ENCODE measurements around the gene ZNF423. TPM values are rescaled to one million over a fixed set of nuclear protein-coding genes. Genes with fewer than 3 reads are reported as not detected.

ZNF423 gene
- total RNA-seq, 4 donors from 2014 or later: 6.6 to 22.9 (median 8.6) TPM

DNA sequence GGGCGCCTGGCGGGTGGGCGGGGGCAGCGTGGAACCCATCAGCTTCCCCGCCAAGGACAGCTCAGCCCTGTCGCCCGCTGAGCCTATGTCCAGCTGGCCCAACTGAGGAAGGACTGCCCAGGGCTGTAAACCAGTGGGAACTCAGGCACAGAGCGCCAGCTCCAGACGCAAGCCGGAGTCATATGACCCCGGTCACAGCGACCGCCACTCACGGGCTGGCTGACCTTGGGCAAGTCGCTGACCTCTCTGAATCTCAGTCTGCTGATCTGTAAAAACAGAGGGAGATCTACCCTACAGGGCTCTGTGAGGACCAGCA lies 312.3 kb downstream of the ZNF423 start:
- DNase-seq (ENCODE audit: low spot score) (no peak), ATAC-seq (ENCODE audit: low FRiP score) (no peak)
- TF ChIP-seq, protein P1, sequence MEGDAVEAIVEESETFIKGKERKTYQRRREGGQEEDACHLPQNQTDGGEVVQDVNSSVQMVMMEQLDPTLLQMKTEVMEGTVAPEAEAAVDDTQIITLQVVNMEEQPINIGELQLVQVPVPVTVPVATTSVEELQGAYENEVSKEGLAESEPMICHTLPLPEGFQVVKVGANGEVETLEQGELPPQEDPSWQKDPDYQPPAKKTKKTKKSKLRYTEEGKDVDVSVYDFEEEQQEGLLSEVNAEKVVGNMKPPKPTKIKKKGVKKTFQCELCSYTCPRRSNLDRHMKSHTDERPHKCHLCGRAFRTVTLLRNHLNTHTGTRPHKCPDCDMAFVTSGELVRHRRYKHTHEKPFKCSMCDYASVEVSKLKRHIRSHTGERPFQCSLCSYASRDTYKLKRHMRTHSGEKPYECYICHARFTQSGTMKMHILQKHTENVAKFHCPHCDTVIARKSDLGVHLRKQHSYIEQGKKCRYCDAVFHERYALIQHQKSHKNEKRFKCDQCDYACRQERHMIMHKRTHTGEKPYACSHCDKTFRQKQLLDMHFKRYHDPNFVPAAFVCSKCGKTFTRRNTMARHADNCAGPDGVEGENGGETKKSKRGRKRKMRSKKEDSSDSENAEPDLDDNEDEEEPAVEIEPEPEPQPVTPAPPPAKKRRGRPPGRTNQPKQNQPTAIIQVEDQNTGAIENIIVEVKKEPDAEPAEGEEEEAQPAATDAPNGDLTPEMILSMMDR (IDR thresholded peaks at IDR 0.05): no peak

DNA sequence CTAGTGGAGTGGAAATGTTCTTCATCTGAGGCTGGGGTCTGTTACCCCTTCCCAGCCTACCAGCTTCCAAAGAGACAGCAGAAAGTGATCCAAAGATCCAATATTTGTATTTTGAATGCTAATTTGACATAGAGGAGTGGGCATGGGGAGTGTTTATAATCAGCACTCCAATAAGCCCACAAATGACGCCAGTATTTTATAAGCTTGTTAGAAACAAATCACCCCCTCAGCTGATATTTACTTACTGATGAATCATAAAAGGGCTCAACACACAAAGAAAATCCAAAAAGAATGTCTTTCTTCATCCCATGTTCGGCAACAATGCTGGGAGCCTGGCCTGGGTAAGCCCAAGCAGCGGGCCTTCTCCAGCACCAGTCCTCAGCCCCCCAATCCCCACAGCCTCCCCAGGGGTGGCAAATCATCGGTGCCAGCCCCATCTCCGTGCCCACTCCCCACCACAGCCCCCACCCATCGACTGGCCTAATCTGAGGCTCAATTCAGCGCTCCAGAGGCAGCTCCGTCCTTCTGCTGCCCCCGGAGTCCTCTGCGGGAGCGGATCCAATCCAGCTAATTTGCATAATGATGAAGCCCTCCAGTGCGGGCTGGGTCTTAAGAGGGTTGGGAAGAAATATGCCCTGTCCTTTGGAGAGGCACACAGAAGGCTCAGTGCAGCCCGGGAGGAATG lies 312.8 kb downstream of the ZNF423 start:
- ATAC-seq (ENCODE audit: low FRiP score): no peak

DNA sequence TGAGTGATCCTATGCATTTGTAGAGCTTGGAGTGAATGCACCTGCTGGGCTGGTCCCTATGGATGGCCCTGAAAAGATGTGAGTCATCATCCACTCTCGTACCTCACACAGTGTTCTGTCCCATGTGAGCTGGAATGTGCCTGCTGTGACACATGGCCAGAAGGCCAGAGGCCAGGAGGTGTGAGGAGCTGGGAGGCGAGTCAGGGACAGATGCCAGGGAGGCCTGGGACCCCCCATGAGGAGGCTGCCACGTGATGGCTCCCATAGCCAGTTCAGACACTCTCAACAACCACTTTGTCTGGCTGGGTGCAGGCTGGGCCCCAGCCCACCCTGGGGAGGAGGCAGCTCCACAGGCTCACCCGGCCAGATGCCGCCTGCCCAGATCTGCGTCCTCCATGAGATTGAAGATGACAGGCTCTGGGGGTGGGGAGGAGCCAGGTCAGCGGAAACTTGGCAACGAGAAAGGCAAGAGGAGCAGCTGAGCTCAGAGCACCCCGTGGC lies 313.5 kb downstream of the ZNF423 start:
- TF ChIP-seq, protein P1 (IDR thresholded peaks at IDR 0.05): no peak
- DNase-seq (ENCODE audit: low spot score) (no peak), ATAC-seq (ENCODE audit: low FRiP score) (no peak)

More for the DNA sequence above, 312.8 kb downstream of the ZNF423 start:
- no peak for DNase-seq (ENCODE audit: low spot score)
- TF ChIP-seq, protein P1 (IDR thresholded peaks at IDR 0.05): no peak

DNA sequence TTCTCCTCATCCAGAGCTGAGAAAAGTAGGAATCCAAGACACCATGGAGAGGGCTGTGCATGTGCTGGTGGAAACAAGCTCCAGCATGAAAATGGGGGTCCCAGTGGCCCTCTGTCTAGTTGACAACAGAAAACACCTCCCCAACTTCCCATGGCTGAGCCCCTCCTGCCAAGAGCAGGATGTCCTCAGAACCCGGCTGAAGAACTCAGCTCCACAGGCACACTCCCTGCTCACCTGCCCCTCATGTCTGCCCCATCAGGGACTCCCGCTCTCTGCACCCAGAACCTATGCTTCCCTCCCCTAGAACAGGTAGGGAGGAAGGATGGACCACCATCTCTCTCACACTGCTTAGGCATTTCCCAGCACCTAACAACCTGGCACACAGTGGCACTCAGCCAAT lies 315.1 kb downstream of the ZNF423 start:
- TF ChIP-seq, protein P1 (IDR thresholded peaks at IDR 0.05): no peak

DNA sequence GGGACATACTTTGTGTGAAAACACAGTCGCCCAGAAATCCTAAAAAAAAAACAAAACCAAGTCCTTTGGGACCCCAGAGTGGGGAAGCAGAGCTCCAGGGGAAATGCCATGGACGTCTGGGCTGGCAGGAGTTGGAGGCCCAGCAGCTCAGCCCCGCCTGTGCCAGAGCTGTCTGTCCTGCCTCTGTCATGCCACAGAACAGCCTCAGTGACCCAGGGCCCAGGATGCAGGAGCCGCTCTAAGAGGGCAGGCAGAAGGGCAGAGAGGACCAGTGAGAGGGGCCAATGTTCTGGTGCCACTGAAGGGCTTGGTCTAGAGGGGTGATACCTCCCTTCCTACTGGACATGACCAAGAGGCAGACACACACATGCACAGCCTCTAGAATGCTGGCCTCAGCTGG lies 316.2 kb downstream of the ZNF423 start:
- ATAC-seq (ENCODE audit: low FRiP score): no peak
- DNase-seq (ENCODE audit: low spot score): no peak
- TF ChIP-seq, protein P1 (IDR thresholded peaks at IDR 0.05): no peak

More for the DNA sequence above, 315.1 kb downstream of the ZNF423 start:
- no peak for DNase-seq (ENCODE audit: low spot score)
- ATAC-seq (ENCODE audit: low FRiP score): no peak

DNA sequence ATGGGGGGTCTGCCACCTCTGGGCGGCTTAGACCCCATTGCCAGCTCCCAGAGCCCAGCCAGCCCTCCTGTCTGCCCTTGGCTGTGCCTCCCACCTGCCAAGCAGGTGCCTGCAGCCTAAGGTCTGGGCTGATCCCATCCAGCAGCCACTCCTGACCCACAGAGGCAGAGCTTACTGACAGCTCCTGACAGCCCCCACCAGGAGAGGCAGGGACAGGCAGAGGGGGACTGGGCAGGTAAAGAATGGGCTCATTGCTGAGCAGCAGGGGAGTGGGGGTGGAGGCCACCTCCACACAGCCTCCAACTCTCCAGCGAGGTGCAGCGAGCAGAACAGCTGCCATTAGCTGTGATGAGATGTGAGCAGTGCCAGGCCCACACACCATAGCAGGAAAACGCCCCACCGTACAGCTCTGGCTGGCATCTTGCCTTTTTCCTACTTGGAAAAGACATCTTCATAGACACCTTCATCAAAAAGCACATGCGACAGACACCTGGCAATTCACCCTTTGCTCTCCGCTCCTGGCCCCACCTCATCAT lies 317.9 kb downstream of the ZNF423 start:
- DNase-seq (ENCODE audit: low spot score) (no peak), ATAC-seq (ENCODE audit: low FRiP score) (no peak)

More for the DNA sequence above, 317.9 kb downstream of the ZNF423 start:
- TF ChIP-seq, protein P1 (IDR thresholded peaks at IDR 0.05): no peak
